Kidney (tissue), 14 donors: ENCODE measurements around the gene CRNKL1. TPM values are rescaled to one million over a fixed set of nuclear protein-coding genes. Genes with fewer than 3 reads are reported as not detected.

Experiments
- DNase-seq, 5 donors: peaks; one replicate each; pipeline ENCODE4 v3.0.0-alpha.2; 2013 to 2020
- FAIRE-seq: peaks from 2 replicates; lab custom pipeline; 2012; peaks lifted over from hg19 to GRCh38; lab: Jason Lieb, UNC
- H3K27ac ChIP-seq, 2 donors: one replicate each; pipeline ENCODE4 v1.7.0; 2013; ENCODE audit warnings: low read depth in 2 of 2, low read length in 2 of 2, inconsistent platforms in 1 of 2
- H3K27me3 ChIP-seq: one replicate; pipeline ENCODE4 v1.7.1; 2013; ENCODE audit warnings: low read length, inconsistent platforms; ENCODE audit not compliant: control insufficient read depth, insufficient read depth
- H3K36me3 ChIP-seq, 3 donors: one replicate each; pipeline versions ENCODE4 v1.7.0 to v1.7.1; 2013; ENCODE audit warnings: low read length in 3 of 3, control low read depth in 1 of 3, inconsistent platforms in 1 of 3; ENCODE audit not compliant: insufficient read depth in 3 of 3, control insufficient read depth in 2 of 3
- H3K4me1 ChIP-seq, 3 donors: one replicate each; pipeline versions ENCODE4 v1.7.0 to v1.7.1; 2013; ENCODE audit warnings: low read length in 3 of 3, inconsistent platforms in 1 of 3, low read depth in 1 of 3; ENCODE audit not compliant: control insufficient read depth in 2 of 3, insufficient read depth in 2 of 3
- H3K4me3 ChIP-seq, 3 donors: one replicate each; pipeline versions ENCODE4 v1.7.0 to v1.8.1; 2013; ENCODE audit warnings: low read length in 3 of 3, control low read depth in 1 of 3, inconsistent platforms in 1 of 3
- H3K9ac ChIP-seq, 3 donors: one replicate each; pipeline versions ENCODE4 v1.7.0 to v1.7.1; 2013; ENCODE audit warnings: low read length in 3 of 3, control low read depth in 1 of 3, inconsistent platforms in 1 of 3
- H3K9me3 ChIP-seq, 3 donors: one replicate each; pipeline versions ENCODE4 v1.7.0 to v1.7.1; 2013; ENCODE audit warnings: low read length in 3 of 3, control low read depth in 1 of 3, inconsistent platforms in 1 of 3; ENCODE audit not compliant: control insufficient read depth in 2 of 3, insufficient read depth in 1 of 3
- intact Hi-C: fragments of 100-400 bp; cut with DNase I; formaldehyde crosslinking; loops from one replicate; pipeline ENCODE4 v1.11.1; 2022
- polyA plus RNA-seq: library from polyadenylated mRNA; stranded (reverse); fragments of 350-450 nt; fragmentation: Illumina TruSeq; extraction: RNeasy Lipid Tissue Mini Kit (QIAGEN cat#74804); gene quantifications from one replicate; pipeline ENCODE4 v1.2.3, GENCODE V29; 2014; ENCODE audit warnings: low read depth, low replicate concordance; ENCODE audit not compliant: insufficient read depth
- total RNA-seq: library from RNA; stranded (reverse); fragmentation: NEBNext Ultra II Directional; extraction: Animal tissue kit (Norgen Biotek cat#: 25700); gene quantifications from one replicate; pipeline ENCODE4 v1.2.1, GENCODE V29; 2021
- TF ChIP-seq, protein P1 (sequence below): IDR thresholded peaks from 3 replicates; pipeline ENCODE4 v1.5.1; 2012; ENCODE audit warnings: mild to moderate bottlenecking, moderate library complexity, borderline replicate concordance; ENCODE audit not compliant: insufficient read depth; ENCODE audit errors: extremely low read depth
- donor health status: control.
- donor health status: control.
- donor health status: control.
- donor health status: control.
- donor health status: control.
- donor health status: DM: yes; HTN: yes; CAD: no.
- donor health status: Normal renal cell carcinoma (clear cell type).

CRNKL1 gene
- total and polyA plus RNA-seq, 2 donors from 2014 or later = 18.3 to 20.8 TPM

DNA sequence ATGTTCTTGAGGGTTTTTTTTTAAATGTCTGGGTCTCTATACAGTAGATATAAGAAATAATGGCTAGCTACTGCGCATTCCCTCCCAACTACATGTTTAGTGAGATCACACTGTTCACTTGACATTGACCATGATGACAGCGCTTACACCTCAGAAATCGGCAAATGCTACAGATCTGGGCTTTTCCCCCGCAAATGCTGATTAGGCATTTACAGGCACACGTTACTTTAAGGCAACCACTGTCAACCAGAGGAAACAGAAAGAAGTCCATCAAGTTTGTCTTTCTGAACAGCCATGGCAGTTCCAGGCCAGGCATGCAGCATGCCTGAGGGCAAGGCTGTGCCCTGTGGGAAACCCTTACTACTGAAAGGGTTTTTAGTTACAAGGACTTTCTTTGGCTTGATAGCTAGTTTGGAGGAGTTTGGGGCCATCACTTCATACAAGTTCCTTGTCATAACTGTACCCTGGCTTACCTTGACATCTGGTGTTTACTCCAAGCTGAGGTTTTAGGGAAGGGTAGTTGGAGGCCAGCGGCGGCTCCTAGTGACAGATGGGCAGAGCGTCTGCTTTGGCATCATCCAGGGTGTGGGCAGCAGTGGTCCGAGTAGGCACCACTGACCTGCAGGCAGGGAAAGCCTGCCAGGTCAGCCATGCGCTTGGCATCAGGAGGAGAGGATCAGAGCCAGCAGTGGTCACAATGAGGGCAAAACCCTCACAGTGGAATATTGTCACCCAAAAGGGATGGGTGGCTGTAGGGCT lies 43.0 kb upstream of the CRNKL1 start:
- intact Hi-C loops = no loop called here
- H3K9me3 ChIP-seq = no peaks in the 10 kb centered on the region
- no peak overlapping the region for H3K4me3 ChIP-seq
- TF ChIP-seq, protein P1, sequence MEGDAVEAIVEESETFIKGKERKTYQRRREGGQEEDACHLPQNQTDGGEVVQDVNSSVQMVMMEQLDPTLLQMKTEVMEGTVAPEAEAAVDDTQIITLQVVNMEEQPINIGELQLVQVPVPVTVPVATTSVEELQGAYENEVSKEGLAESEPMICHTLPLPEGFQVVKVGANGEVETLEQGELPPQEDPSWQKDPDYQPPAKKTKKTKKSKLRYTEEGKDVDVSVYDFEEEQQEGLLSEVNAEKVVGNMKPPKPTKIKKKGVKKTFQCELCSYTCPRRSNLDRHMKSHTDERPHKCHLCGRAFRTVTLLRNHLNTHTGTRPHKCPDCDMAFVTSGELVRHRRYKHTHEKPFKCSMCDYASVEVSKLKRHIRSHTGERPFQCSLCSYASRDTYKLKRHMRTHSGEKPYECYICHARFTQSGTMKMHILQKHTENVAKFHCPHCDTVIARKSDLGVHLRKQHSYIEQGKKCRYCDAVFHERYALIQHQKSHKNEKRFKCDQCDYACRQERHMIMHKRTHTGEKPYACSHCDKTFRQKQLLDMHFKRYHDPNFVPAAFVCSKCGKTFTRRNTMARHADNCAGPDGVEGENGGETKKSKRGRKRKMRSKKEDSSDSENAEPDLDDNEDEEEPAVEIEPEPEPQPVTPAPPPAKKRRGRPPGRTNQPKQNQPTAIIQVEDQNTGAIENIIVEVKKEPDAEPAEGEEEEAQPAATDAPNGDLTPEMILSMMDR = no peak
- no peaks in the 10 kb centered on the region for H3K4me1 ChIP-seq
- H3K36me3 ChIP-seq = no peaks in the 10 kb centered on the region
- FAIRE-seq (no peak), DNase-seq (no peak)
- no peaks in the 10 kb centered on the region for H3K27me3 ChIP-seq
- no peak overlapping the region for H3K27ac ChIP-seq
- H3K9ac ChIP-seq = no peak overlapping the region

DNA sequence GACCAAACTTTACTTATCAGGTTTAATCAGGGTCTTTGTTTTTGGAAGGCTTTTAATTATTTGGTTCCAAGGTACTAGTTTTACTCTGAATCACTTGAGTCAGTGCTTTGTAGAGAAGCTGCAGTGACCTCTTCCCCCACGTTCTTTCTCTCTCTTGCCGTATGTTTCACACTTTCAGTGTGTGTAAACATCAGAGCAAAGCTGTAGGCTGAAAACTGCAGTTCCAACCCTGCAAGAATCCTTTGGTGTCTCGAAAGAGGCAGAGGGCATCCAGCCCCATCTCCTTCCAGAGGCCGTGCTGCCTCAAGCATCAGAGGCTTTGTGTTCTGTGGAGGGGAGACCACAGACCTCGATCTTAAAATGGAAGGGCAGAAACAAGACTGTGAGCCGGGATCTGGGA lies 42.1 kb upstream of the CRNKL1 start:
- H3K9ac ChIP-seq = no peak overlapping the region
- FAIRE-seq = no peak
- H3K4me1 ChIP-seq = no peaks in the 10 kb centered on the region
- no peaks in the 10 kb centered on the region for H3K27me3 ChIP-seq
- H3K4me3 ChIP-seq = no peak overlapping the region
- TF ChIP-seq, protein P1 = no peak
- H3K27ac ChIP-seq = no peak overlapping the region
- H3K36me3 ChIP-seq = no peaks in the 10 kb centered on the region
- intact Hi-C loops = no loop called here
- no peak for DNase-seq
- no peaks in the 10 kb centered on the region for H3K9me3 ChIP-seq

DNA sequence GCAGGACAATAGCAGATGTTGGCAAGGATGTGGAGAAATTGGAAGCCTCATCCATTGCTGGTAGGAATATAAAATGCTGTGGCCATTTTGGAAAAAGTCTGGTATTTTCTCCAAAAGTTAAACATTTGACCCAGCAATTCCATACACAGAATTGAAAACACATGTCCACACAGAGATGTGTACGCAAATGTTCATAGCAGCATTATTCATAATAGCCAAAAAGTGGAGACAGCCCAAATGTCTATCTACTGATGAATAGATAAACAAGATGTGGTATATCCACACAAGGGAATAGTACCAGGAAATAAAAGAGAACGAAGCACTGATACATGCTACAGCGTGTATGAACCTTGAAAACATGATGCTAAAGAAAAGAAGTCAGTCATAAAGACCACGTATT lies 40.6 kb upstream of the CRNKL1 start:
- FAIRE-seq = no peak
- no peak for DNase-seq
- no peaks in the 10 kb centered on the region for H3K27me3 ChIP-seq
- no peaks in the 10 kb centered on the region for H3K36me3 ChIP-seq
- no peak overlapping the region for H3K4me3 ChIP-seq
- no peaks in the 10 kb centered on the region for H3K4me1 ChIP-seq
- no peaks in the 10 kb centered on the region for H3K9me3 ChIP-seq
- intact Hi-C loops = no loop called here
- TF ChIP-seq, protein P1 = no peak
- H3K27ac ChIP-seq = no peak overlapping the region
- H3K9ac ChIP-seq = no peak overlapping the region
